HCT116 (cell line): ENCODE measurements around the gene ATOH8. TPM values are rescaled to one million over a fixed set of nuclear protein-coding genes. Genes with fewer than 3 reads are reported as not detected.

Experiments used
- ATAC-seq: fragments of 200-7000 bp; cut with Tn5 transposase; 2 replicates; pipeline ENCODE4 v1.9.1; 2020; ENCODE audit warnings: mild to moderate bottlenecking, moderate library complexity
- BruUV-seq: library from RNA; stranded (reverse); fragments of 400-500 nt; replicated peaks from 2 replicates; lab custom pipeline; 2021; lab: Mats Ljungman, UMichigan
- CTCF ChIA-PET: fragments of 300-600 bp; sonication (Branson Sonifier 250); formaldehyde crosslinking; loops from one replicate; lab custom pipeline; 2021; ENCODE audit warnings: antibody characterized with exemption; lab: Charles Lee
- POLR2A ChIA-PET: fragments of 300-600, 350-600 bp; sonication (Branson Sonifier 250); formaldehyde crosslinking; loops from one replicate; lab custom pipeline; 2021; ENCODE audit warnings: antibody characterized with exemption; lab: Charles Lee
- RAD21 ChIA-PET, 2 experiments: fragments of 300-600 bp; sonication (Branson Sonifier 250); formaldehyde crosslinking; loops; one replicate each; lab custom pipeline; 2023; ENCODE audit warnings: low total read pairs in 2 of 2; ENCODE audit not compliant: uncharacterized antibody in 2 of 2, unreplicated experiment in 2 of 2, low non-redundant PET in 1 of 2; lab: Charles Lee
- DNase-seq: peaks from one replicate; pipeline ENCODE4 v3.0.0-alpha.2; 2010; ENCODE audit warnings: low read depth, low spot score
- H2AFZ ChIP-seq: fragments of 200-600 bp; shearing (Covaris generic), sonication (generic); 2 replicates; pipeline ENCODE4 v1.6.1; 2017; ENCODE audit warnings: low read depth, mixed run types, mixed read lengths, antibody characterized with exemption, low read length; ENCODE audit not compliant: poor library complexity, severe bottlenecking
- H3K27ac ChIP-seq: 2 replicates; pipeline ENCODE4 v1.5.1; 2012; ENCODE audit warnings: low read depth, low read length
- H3K27me3 ChIP-seq: fragments of 200-600 bp; sonication (generic); 2 replicates; pipeline ENCODE4 v1.6.1; 2016; ENCODE audit warnings: mixed run types, low read length, mixed read lengths; ENCODE audit not compliant: insufficient read depth
- H3K36me3 ChIP-seq, 2 experiments: fragments of 200-500 bp in 1 of 2; fragments of 200-600 bp in 1 of 2; sonication (Bioruptor generic) in 1 of 2; sonication (generic) in 1 of 2; 2 replicates each; pipeline versions ENCODE4 v1.5.1 to v1.6.1; 2014 to 2016; ENCODE audit warnings: low read length in 2 of 2, inconsistent platforms in 1 of 2, mixed read lengths in 1 of 2, mixed run types in 1 of 2; ENCODE audit not compliant: insufficient read depth in 2 of 2, control insufficient read depth in 1 of 2
- H3K4me1 ChIP-seq, 2 experiments: fragments of 200-600 bp in 1 of 2; sonication (generic) in 1 of 2; 2 replicates each; pipeline versions ENCODE4 v1.5.1 to v1.6.1; 2012 to 2017; ENCODE audit warnings: low read length in 2 of 2, inconsistent platforms in 1 of 2, mild to moderate bottlenecking in 1 of 2, mixed read lengths in 1 of 2, mixed run types in 1 of 2, moderate library complexity in 1 of 2; ENCODE audit not compliant: insufficient read depth in 2 of 2, control insufficient read depth in 1 of 2
- H3K4me2 ChIP-seq: fragments of 200-600 bp; sonication (generic); 2 replicates; pipeline ENCODE4 v1.6.1; 2017; ENCODE audit warnings: mixed run types, low read length, mixed read lengths
- H3K4me3 ChIP-seq, 2 experiments: fragments of 200-600 bp in 1 of 2; sonication (generic) in 1 of 2; replicated peaks in 1 of 2; 2 replicates each; pipeline ENCODE4 v1.5.1; 2011 to 2016; ENCODE audit warnings: low read length in 2 of 2, control low read depth in 1 of 2, low read depth in 1 of 2, mild to moderate bottlenecking in 1 of 2, mixed read lengths in 1 of 2, mixed run types in 1 of 2
- H3K79me2 ChIP-seq: fragments of 200-600 bp; sonication (generic); 2 replicates; pipeline ENCODE4 v1.6.1; 2017; ENCODE audit warnings: mild to moderate bottlenecking, mixed run types, low read length, moderate library complexity, mixed read lengths; ENCODE audit not compliant: insufficient read depth
- H3K9ac ChIP-seq: fragments of 200-600 bp; sonication (generic); 2 replicates; pipeline ENCODE4 v1.6.1; 2016; ENCODE audit warnings: low read length, mixed read lengths
- H3K9me2 ChIP-seq: fragments of 200-600 bp; sonication (generic), shearing (Covaris generic); 2 replicates; pipeline ENCODE4 v1.6.1; 2017; ENCODE audit warnings: mixed run types, mild to moderate bottlenecking, moderate library complexity; ENCODE audit not compliant: insufficient read depth
- H3K9me3 ChIP-seq, 2 experiments: fragments of 200-500 bp in 1 of 2; fragments of 200-600 bp in 1 of 2; sonication (Bioruptor generic) in 1 of 2; sonication (generic) in 1 of 2; 2 replicates each; pipeline ENCODE4 v1.6.1; 2014 to 2017; ENCODE audit warnings: low read length in 2 of 2, mixed read lengths in 2 of 2, inconsistent platforms in 1 of 2, low read depth in 1 of 2, mild to moderate bottlenecking in 1 of 2, mixed run types in 1 of 2, moderate library complexity in 1 of 2; ENCODE audit not compliant: control insufficient read depth in 1 of 2, insufficient read depth in 1 of 2
- H4K20me1 ChIP-seq: fragments of 200-600 bp; sonication (generic), shearing (Covaris generic); 2 replicates; pipeline ENCODE4 v1.6.1; 2017; ENCODE audit warnings: mixed run types, mild to moderate bottlenecking, moderate library complexity; ENCODE audit not compliant: insufficient read depth
- CEBPB ChIP-seq: IDR thresholded peaks from 2 replicates; pipeline ENCODE4 v1.6.1; 2012; ENCODE audit warnings: low read depth
- ELF1 ChIP-seq: IDR thresholded peaks from 2 replicates; pipeline ENCODE4 v1.6.1; 2012; ENCODE audit warnings: low read depth, borderline replicate concordance
- EZH2 ChIP-seq: fragments of 200-600 bp; sonication (generic); IDR thresholded peaks from 2 replicates; pipeline ENCODE4 v1.6.1; 2017; ENCODE audit warnings: antibody characterized with exemption, mixed run types
- EZH2phosphoT487 ChIP-seq: fragments of 200-600 bp; IDR thresholded peaks from 2 replicates; pipeline ENCODE4 v1.6.1; 2018; ENCODE audit warnings: antibody characterized with exemption, borderline replicate concordance
- POLR2AphosphoS5 ChIP-seq: IDR thresholded peaks from 2 replicates; pipeline ENCODE4 v1.6.1; 2011; ENCODE audit warnings: mild to moderate bottlenecking, low read depth, low read length, moderate library complexity
- RAD21 ChIP-seq: IDR thresholded peaks from 2 replicates; pipeline ENCODE4 v1.6.1; 2012; ENCODE audit warnings: low read depth, mild to moderate bottlenecking
- SIN3A ChIP-seq: IDR thresholded peaks from 2 replicates; pipeline ENCODE4 v1.6.1; 2012; ENCODE audit warnings: low read depth
- SP1 ChIP-seq: IDR thresholded peaks from 2 replicates; pipeline ENCODE4 v1.6.1; 2012; ENCODE audit warnings: low read depth
- SRF ChIP-seq: IDR thresholded peaks from 2 replicates; pipeline ENCODE4 v1.6.1; 2012; ENCODE audit warnings: low read depth
- YY1 ChIP-seq: IDR thresholded peaks from 2 replicates; pipeline ENCODE4 v1.6.1; 2011; ENCODE audit warnings: low read length, low read depth, moderate library complexity, mild to moderate bottlenecking; ENCODE audit not compliant: insufficient replicate concordance; ENCODE audit errors: extremely low read depth
- ZFX ChIP-seq: fragments of 450-650 bp; IDR thresholded peaks from 2 replicates; pipeline ENCODE4 v1.6.1; 2017
- intact Hi-C: fragments of 100-400 bp; cut with micrococcal nuclease; formaldehyde crosslinking; loops from 2 replicates; pipeline ENCODE4 v1.10.0; 2022
- total RNA-seq: library from RNA; stranded (reverse); gene quantifications from one replicate; pipeline ENCODE4 v1.2.1, GENCODE V29; 2021; ENCODE audit not compliant: unreplicated experiment
- TF ChIP-seq, protein P1 (sequence below): IDR thresholded peaks from 2 replicates; pipeline ENCODE4 v1.6.1; 2012
- TF ChIP-seq, protein P2 (sequence below): IDR thresholded peaks from 2 replicates; pipeline ENCODE4 v1.6.1; 2012; ENCODE audit warnings: low read depth
- TF ChIP-seq, protein P3 (sequence below), 3 experiments: fragments of 200-600 bp in 1 of 3; sonication (generic) in 1 of 3; IDR thresholded peaks in 2 of 3; conservative IDR thresholded peaks in 1 of 3; 2 replicates each; pipeline ENCODE4 v1.5.1; 2012 to 2017; ENCODE audit warnings: low read depth in 2 of 3, low read length in 2 of 3, antibody characterized with exemption in 1 of 3, borderline replicate concordance in 1 of 3, control low read depth in 1 of 3, mild to moderate bottlenecking in 1 of 3, mixed read lengths in 1 of 3, mixed run types in 1 of 3, moderate library complexity in 1 of 3; ENCODE audit not compliant: insufficient read depth in 1 of 3

The ATOH8 gene
- total RNA-seq, 1 experiment from 2014 or later = 0.74 TPM

DNA sequence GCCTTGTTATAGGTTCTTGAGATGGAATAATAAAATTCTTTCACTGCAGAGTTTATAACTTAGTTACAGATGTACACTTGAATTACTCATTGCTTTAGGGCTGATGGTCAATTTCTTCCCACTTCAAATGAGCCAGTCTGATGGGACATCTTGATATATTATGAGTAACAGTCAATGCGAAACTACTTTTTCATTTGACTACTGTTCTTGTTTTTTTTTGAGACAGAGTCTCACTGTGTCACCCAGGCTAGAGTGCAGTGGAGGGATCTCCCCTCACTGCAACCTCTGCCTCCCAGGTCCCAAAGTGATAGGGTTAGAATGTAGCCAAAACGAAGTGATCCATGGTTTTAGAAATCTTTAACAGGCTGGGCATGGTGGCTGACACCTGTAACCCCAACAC lies 77.9 kb downstream of the ATOH8 start:
- Histone ChIP-seq H4K20me1 (no peaks in the 10 kb centered on the region), H3K4me3 (no peak overlapping the region), H3K27ac (no peak overlapping the region)
- no peak for TF ChIP-seq SIN3A
- no peak for TF ChIP-seq SP1
- TF ChIP-seq, all 23 proteins: peak for 0
- Histone ChIP-seq H2AFZ (no peak overlapping the region), H3K9me3 (no peaks in the 10 kb centered on the region; a peak in 1 of 4 replicates), H3K27me3 (no peaks in the 10 kb centered on the region), H3K9ac (no peak overlapping the region), H3K4me2 (no peak overlapping the region), H3K9me2 (no peaks in the 10 kb centered on the region), H3K36me3 (no peaks in the 10 kb centered on the region), H3K79me2 (no peaks in the 10 kb centered on the region), H3K4me1 (peaks cover 3 to 5% of the 10 kb centered on the region in 2 experiments; a peak in 1 of 4 replicates)
- CTCF ChIA-PET = no interaction called here
- intact Hi-C loops = loop anchor here (2.0 kb wide), 1 partner anchor 185 kb away; no protein-coding TSS in a partner anchor
- no TSS peak for BruUV-seq
- DNase-seq = no peak
- POLR2A ChIA-PET = no interaction called here
- RAD21 ChIA-PET = no interaction called here
- ATAC-seq = no peak

DNA sequence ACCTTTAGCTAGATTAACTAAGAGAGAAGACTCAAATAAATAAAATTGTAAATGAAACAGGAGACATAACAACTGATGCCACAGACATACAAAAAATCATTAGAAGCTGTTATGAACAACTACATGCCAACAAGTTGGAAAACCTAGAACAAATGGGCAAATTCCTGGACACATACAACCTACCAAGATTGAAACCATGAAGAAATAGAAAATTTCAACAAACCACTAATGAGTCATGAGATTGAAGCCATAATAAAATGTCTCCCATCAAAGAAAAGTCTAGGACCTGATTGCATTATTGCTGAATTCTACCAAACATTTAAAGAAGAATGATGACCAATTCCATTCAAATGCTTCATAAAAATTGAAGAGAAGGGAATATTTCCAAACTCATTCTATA lies 80.7 kb downstream of the ATOH8 start:
- no peak overlapping the region for H3K27ac ChIP-seq
- H3K9me2 ChIP-seq = no peaks in the 10 kb centered on the region
- H3K4me1 ChIP-seq = no peaks in the 10 kb centered on the region
- POLR2A ChIA-PET = no interaction called here
- H3K27me3 ChIP-seq = no peaks in the 10 kb centered on the region
- no peak overlapping the region for H2AFZ ChIP-seq
- BruUV-seq = no TSS peak
- CTCF ChIA-PET = no interaction called here
- ATAC-seq (no peak), DNase-seq (no peak)
- RAD21 ChIA-PET = no interaction called here
- no peaks in the 10 kb centered on the region for H4K20me1 ChIP-seq
- TF ChIP-seq SP1 (no peak), ZFX (no peak), EZH2 (no peak), SRF (no peak), POLR2AphosphoS5 (no peak), RAD21 (no peak), CEBPB (no peak), YY1 (no peak), ELF1 (no peak), EZH2phosphoT487 (no peak)
- TF ChIP-seq, protein P1, sequence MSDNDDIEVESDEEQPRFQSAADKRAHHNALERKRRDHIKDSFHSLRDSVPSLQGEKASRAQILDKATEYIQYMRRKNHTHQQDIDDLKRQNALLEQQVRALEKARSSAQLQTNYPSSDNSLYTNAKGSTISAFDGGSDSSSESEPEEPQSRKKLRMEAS = no peak
- TF ChIP-seq, protein P2, sequence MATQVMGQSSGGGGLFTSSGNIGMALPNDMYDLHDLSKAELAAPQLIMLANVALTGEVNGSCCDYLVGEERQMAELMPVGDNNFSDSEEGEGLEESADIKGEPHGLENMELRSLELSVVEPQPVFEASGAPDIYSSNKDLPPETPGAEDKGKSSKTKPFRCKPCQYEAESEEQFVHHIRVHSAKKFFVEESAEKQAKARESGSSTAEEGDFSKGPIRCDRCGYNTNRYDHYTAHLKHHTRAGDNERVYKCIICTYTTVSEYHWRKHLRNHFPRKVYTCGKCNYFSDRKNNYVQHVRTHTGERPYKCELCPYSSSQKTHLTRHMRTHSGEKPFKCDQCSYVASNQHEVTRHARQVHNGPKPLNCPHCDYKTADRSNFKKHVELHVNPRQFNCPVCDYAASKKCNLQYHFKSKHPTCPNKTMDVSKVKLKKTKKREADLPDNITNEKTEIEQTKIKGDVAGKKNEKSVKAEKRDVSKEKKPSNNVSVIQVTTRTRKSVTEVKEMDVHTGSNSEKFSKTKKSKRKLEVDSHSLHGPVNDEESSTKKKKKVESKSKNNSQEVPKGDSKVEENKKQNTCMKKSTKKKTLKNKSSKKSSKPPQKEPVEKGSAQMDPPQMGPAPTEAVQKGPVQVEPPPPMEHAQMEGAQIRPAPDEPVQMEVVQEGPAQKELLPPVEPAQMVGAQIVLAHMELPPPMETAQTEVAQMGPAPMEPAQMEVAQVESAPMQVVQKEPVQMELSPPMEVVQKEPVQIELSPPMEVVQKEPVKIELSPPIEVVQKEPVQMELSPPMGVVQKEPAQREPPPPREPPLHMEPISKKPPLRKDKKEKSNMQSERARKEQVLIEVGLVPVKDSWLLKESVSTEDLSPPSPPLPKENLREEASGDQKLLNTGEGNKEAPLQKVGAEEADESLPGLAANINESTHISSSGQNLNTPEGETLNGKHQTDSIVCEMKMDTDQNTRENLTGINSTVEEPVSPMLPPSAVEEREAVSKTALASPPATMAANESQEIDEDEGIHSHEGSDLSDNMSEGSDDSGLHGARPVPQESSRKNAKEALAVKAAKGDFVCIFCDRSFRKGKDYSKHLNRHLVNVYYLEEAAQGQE = no peak
- TF ChIP-seq, protein P3, sequence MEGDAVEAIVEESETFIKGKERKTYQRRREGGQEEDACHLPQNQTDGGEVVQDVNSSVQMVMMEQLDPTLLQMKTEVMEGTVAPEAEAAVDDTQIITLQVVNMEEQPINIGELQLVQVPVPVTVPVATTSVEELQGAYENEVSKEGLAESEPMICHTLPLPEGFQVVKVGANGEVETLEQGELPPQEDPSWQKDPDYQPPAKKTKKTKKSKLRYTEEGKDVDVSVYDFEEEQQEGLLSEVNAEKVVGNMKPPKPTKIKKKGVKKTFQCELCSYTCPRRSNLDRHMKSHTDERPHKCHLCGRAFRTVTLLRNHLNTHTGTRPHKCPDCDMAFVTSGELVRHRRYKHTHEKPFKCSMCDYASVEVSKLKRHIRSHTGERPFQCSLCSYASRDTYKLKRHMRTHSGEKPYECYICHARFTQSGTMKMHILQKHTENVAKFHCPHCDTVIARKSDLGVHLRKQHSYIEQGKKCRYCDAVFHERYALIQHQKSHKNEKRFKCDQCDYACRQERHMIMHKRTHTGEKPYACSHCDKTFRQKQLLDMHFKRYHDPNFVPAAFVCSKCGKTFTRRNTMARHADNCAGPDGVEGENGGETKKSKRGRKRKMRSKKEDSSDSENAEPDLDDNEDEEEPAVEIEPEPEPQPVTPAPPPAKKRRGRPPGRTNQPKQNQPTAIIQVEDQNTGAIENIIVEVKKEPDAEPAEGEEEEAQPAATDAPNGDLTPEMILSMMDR (IDR thresholded peaks at IDR 0.05 in 2 of 3, conservative IDR thresholded peaks at IDR 0.05 in 1 of 3; ENCODE audit: borderline replicate concordance in 1 of 3, insufficient read depth in 1 of 3, low read depth in 2 of 3, low read length in 2 of 3) = no peak
- TF ChIP-seq, all 23 proteins: peak for 0
- H3K4me3 ChIP-seq = no peak overlapping the region
- intact Hi-C loops = no loop called here
- no peaks in the 10 kb centered on the region; a peak in 1 of 4 replicates for H3K9me3 ChIP-seq
- H3K4me2 ChIP-seq = no peak overlapping the region
- H3K36me3 ChIP-seq = no peaks in the 10 kb centered on the region
- no peaks in the 10 kb centered on the region for H3K79me2 ChIP-seq
- no peak overlapping the region for H3K9ac ChIP-seq
